ENCODE measurements around the gene SRD5A1.

The SRD5A1 gene

GRCh38 chr5:6678385-6678784 is 45.1 kb downstream of the SRD5A1 start:
- DNase-seq: no peak
- intact Hi-C loops (cut with DNase I): no loop called here

- intact Hi-C loops (cut with DNase I): no loop called here
- DNase-seq: no peak
These were observed 47.7 kb downstream of the SRD5A1 start for GRCh38 chr5:6680922-6681321.

DNA sequence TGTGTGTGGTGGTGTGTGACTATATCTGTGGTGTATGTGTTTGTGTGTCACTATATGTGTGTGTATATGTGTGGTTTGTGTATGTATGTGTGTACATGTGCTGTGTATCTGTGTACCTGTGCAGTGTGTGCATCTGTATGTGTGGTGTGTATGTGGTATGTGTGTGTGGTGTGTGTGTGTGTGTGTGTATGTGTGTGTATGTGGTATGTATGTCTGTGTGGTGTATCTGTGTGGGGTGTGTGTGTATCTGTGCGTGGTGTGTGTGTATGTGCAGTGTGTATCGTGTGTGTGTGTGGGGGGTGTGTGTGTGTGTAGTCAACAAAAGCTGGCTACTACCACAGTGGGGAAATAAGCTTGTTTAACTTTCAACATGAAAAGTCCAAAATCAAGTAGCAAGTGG is 48.4 kb downstream of the SRD5A1 start:
- intact Hi-C loops (cut with DNase I): no loop called here
- DNase-seq: no peak

DNA sequence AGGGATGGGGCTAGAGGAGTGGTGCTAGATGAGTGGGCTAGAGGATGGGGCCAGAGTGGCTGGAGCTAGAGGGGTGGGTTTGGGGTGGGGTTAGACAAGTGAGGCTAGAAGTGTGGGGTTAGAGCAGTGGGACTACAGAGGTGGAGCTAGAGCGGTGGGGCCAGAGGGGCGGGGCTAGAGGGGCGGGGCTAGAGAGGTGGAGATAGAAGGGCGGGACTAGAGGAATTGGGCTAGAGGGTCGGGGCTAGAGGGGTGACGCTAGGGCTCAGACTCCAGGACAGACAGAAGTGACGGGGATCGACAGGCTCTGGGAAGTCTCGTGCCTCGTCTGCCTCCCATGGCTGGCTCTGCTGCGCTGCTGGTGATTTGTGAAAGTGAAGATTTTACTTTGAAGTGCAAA is 49.0 kb downstream of the SRD5A1 start:
- intact Hi-C loops (cut with DNase I): no loop called here
- DNase-seq: no peak

- intact Hi-C loops (cut with DNase I): no loop called here
- no peak for DNase-seq
These were observed 50.0 kb downstream of the SRD5A1 start for GRCh38 chr5:6683241-6683640.

GRCh38 chr5:6684075-6684474 is 50.8 kb downstream of the SRD5A1 start:
- DNase-seq: no peak
- intact Hi-C loops (cut with DNase I): no loop called here

GRCh38 chr5:6686501-6686900 is 53.3 kb downstream of the SRD5A1 start:
- intact Hi-C loops (cut with DNase I): no loop called here
- no peak for DNase-seq

- intact Hi-C loops (cut with DNase I): no loop called here
- DNase-seq: no peak
These were observed 53.7 kb downstream of the SRD5A1 start for GRCh38 chr5:6686915-6687409.

DNA sequence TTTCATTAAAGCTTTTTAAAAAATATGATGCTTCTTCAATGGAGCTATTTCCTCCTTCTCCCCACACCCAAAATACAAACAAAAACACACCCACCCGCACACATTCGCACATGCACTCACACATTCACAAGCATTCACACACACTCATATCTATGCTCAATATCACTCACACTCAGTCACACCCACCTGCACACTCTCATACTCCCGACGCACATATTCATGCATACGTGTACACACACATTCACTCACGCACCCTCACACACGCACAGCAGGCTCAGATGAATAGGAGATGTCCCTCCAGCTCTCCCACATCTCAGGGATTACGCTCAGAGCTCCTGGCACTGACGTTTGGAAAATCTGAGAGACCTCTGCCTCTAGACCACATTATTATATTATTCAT is 54.3 kb downstream of the SRD5A1 start:
- intact Hi-C loops (cut with DNase I): no loop called here
- DNase-seq: no peak

- DNase-seq: no peak
- intact Hi-C loops (cut with DNase I): no loop called here
These were observed 59.7 kb downstream of the SRD5A1 start for GRCh38 chr5:6692906-6693305.

- intact Hi-C loops (cut with DNase I): no loop called here
- no peak for DNase-seq
These were observed 65.5 kb downstream of the SRD5A1 start for GRCh38 chr5:6698696-6699095.

DNA sequence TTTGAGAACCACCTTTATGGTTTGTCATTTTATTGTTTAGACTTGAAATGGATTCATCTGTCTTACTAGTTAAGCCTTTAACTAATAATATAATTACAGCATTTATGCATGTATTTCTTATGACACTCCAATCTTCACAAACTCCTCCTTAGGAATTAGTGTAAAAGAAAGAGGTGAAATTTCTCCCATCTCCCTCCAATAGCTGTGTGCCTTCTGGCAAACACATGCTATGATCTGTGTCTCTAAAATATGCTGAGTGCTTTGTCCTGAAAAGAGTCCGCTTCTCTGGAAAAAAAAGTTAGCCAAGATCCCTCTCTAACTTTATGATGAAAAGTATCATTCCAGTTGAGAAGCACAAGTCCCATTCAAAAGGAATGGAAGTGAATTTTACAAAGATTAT is 66.1 kb downstream of the SRD5A1 start:
- intact Hi-C loops (cut with DNase I): no loop called here
- no peak for DNase-seq

DNA sequence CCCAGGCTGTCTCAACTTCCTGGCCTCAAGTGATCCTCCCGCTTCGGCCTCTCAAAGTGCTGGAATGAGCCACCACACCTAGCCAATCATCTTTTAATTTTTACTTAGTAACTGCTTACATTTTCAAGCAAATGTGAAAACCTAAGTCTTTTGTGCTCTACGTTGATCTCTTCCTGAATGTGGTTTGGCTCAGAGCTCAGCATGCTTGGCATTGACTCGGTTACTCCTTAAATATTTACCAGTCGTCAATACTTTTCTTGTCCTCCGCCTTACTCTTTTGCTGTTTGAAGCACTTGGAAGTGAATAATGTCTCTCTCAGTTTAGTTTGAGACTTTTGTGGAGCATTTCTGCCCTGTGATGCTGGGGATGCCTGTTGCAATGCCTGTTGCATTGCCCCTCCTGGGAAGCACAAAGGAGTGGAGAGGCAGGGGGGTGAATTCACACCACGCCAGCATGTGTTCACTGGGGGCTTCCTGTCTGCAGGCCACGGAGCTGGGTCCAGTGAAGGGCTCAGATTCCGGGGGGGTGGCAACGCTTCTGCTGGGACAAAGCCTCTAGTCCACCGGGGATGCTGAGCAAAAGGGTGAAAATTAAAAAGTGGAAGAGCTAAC is 66.9 kb downstream of the SRD5A1 start:
- intact Hi-C loops (cut with DNase I): no loop called here
- DNase-seq: no peak

DNA sequence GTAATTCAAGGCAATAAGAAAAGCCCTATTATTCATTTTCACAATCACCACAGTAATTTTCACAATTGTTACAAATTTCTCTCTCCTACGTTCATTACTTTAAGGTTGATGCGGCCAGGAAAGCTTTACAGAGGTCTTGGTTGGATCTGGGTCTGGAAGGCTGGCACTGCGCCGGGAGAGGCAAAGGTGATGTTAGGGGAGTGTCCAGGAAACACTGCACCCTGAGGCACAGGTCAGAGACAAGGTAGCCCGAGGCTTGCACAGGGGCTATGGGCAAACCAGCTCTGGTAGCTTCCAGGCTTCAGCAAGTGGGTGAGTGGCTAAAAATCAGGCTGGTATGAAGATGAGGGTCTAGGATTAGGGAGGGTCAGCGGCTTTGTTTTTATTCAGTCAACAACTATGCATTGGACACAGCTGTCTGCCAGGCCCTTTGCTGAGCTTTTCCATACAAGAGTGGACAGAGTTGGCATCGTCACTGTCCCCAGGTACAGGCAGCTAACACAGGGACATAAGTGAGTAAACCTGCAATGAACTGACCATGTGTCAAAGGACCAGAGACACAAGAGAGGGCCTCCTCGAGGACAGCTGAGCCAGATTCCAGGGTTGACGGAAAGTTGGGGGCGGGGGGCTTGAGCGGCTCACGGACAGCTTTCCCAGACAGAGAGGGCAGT is 67.6 kb downstream of the SRD5A1 start:
- intact Hi-C loops (cut with DNase I): no loop called here
- DNase-seq: no peak

DNA sequence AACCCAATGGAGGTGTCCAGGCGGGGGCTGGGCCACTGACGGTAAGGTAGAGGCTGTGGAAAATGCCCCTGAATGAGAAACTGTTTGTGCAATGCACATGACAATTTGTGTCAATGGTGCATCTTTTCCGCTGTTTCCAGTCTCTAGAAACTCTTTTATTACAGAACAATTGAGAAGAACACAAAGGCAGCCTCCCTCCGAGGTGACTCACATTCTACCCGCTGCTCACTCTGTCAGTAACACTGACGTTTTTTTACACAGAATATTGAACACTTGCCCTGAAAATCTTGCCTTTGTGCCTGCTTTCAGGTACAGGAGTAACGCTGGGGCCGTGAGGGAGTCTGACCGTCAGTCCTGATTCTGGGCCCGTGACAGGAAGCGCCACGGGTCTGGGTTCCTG is 68.3 kb downstream of the SRD5A1 start:
- intact Hi-C loops (cut with DNase I): no loop called here
- no peak for DNase-seq

- DNase-seq: no peak
- intact Hi-C loops (cut with DNase I): no loop called here
These were observed 69.4 kb downstream of the SRD5A1 start for GRCh38 chr5:6702633-6703032.

DNA sequence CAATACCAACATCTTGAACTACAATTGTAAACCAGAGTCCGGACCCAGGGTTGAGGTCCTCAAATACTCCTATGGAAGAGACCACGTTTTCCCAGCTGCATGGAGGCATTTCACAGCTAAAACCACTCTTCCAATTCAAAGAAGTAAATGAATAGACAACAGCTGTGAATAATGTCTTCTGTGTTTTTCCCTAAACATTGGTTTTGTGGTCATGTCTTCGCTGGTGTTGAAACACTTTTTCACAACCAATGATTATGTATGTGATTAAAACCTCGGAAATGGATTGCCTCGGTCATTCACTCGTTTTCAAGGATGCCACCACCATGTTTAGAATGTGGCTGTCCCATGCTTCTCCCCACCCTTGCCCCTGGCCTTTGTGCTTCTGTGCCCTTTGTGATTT is 70.6 kb downstream of the SRD5A1 start:
- no peak for DNase-seq
- intact Hi-C loops (cut with DNase I): no loop called here

GRCh38 chr5:6704361-6704851 is 71.2 kb downstream of the SRD5A1 start:
- no peak for DNase-seq
- intact Hi-C loops (cut with DNase I): no loop called here

- intact Hi-C loops (cut with DNase I): no loop called here
- DNase-seq: no peak
These were observed 71.8 kb downstream of the SRD5A1 start for GRCh38 chr5:6705088-6705487.

GRCh38 chr5:6705959-6706358 is 72.7 kb downstream of the SRD5A1 start:
- no peak for DNase-seq
- intact Hi-C loops (cut with DNase I): no loop called here

DNA sequence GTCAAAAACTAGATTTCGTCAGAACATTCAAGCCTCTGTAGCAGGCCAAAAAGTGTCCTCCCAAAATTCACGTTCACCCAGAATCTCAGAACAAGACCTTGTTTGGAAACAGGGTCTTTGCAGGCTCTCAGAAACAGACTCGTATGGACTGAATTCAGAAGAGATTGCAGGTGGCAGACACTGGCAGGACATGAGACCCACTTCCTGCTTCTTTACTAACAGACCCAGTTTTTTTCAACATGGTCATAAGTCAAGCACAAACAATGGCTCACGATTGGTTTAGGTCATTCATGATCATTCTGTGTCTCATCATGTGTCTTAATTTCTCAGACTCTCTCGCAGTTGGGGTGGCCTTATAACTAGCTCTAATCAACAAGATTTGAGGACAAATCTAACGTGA is 74.6 kb downstream of the SRD5A1 start:
- DNase-seq: no peak
- intact Hi-C loops (cut with DNase I): no loop called here

GRCh38 chr5:6708814-6709213 is 75.6 kb downstream of the SRD5A1 start:
- intact Hi-C loops (cut with DNase I): no loop called here
- no peak for DNase-seq
